Neutrophil (primary cell): Measurements from ENCODE around the gene IDH3A.

Experiments
- H3K27ac ChIP-seq: fragments of 200-600 bp; sonication (generic); 2 replicates; pipeline ENCODE4 v1.5.1; 2016; ENCODE audit warnings: mild to moderate bottlenecking, moderate library complexity
- H3K27me3 ChIP-seq: fragments of 200-600 bp; sonication (generic); 2 replicates; pipeline ENCODE4 v1.6.0; 2016; ENCODE audit warnings: mild to moderate bottlenecking
- H3K36me3 ChIP-seq: fragments of 200-600 bp; sonication (generic); 2 replicates; pipeline ENCODE4 v1.5.1; 2017
- H3K4me1 ChIP-seq, 2 experiments: fragments of 200-600 bp in 1 of 2; sonication (generic) in 1 of 2; 1 replicate in 1 of 2; 2 replicates in 1 of 2; pipeline versions ENCODE4 v1.5.1 to v1.6.1; 2013 to 2016; ENCODE audit warnings: low read depth in 1 of 2, low read length in 1 of 2, mild to moderate bottlenecking in 1 of 2, moderate library complexity in 1 of 2; ENCODE audit not compliant: control insufficient read depth in 1 of 2, insufficient read depth in 1 of 2
- H3K4me3 ChIP-seq, 2 experiments: fragments of 200-600 bp in 1 of 2; sonication (generic) in 1 of 2; 1 replicate in 1 of 2; 2 replicates in 1 of 2; pipeline ENCODE4 v1.5.1; 2013 to 2016; ENCODE audit warnings: low read depth in 1 of 2, low read length in 1 of 2, mild to moderate bottlenecking in 1 of 2, moderate library complexity in 1 of 2
- H3K9me3 ChIP-seq: fragments of 200-600 bp; sonication (generic); 2 replicates; pipeline ENCODE4 v1.5.1; 2016
- CTCF ChIP-seq: fragments of 200-600 bp; sonication (generic); IDR thresholded peaks from 2 replicates; pipeline ENCODE4 v1.5.1; 2016; ENCODE audit warnings: antibody characterized with exemption

The IDH3A gene

GRCh38 chr15:78108300-78109084, 40.7 kb upstream of the IDH3A start:
- Histone ChIP-seq H3K4me1 (peaks cover 9 to 11% of the 10 kb centered on the region in 2 experiments), H3K36me3 (no peaks in the 10 kb centered on the region), H3K4me3 (no peak overlapping the region), H3K27ac (no peak overlapping the region), H3K9me3 (no peaks in the 10 kb centered on the region), H3K27me3 (no peaks in the 10 kb centered on the region)
- TF ChIP-seq CTCF = peak; percentile 84

GRCh38 chr15:78109156-78109555, 40.0 kb upstream of the IDH3A start:
- Histone ChIP-seq H3K36me3 (no peaks in the 10 kb centered on the region), H3K9me3 (no peaks in the 10 kb centered on the region), H3K4me1 (peaks cover 4 to 7% of the 10 kb centered on the region in 2 experiments), H3K27ac (no peak overlapping the region), H3K27me3 (no peaks in the 10 kb centered on the region), H3K4me3 (no peak overlapping the region)
- TF ChIP-seq CTCF = no peak

GRCh38 chr15:78110096-78110495, 39.1 kb upstream of the IDH3A start:
- Histone ChIP-seq H3K27ac (no peak overlapping the region), H3K9me3 (no peaks in the 10 kb centered on the region)
- TF ChIP-seq CTCF = no peak

GRCh38 chr15:78110916-78111475, 38.2 kb upstream of the IDH3A start:
- Histone ChIP-seq H3K36me3 (no peaks in the 10 kb centered on the region), H3K4me1 (peaks cover 4 to 7% of the 10 kb centered on the region in 2 experiments), H3K4me3 (no peak overlapping the region), H3K9me3 (no peaks in the 10 kb centered on the region), H3K27me3 (no peaks in the 10 kb centered on the region), H3K27ac (no peak overlapping the region)
- no peak for TF ChIP-seq CTCF

More at GRCh38 chr15:78110096-78110495, 39.1 kb upstream of the IDH3A start:
- peaks cover 4 to 7% of the 10 kb centered on the region in 2 experiments for H3K4me1 ChIP-seq
- H3K27me3 ChIP-seq = no peaks in the 10 kb centered on the region
- no peak overlapping the region for H3K4me3 ChIP-seq
- no peaks in the 10 kb centered on the region for H3K36me3 ChIP-seq

GRCh38 chr15:78111788-78112187, 37.4 kb upstream of the IDH3A start:
- Histone ChIP-seq H3K4me3 (no peak overlapping the region), H3K4me1 (peaks cover 4 to 7% of the 10 kb centered on the region in 2 experiments), H3K36me3 (no peaks in the 10 kb centered on the region), H3K27ac (no peak overlapping the region), H3K27me3 (no peaks in the 10 kb centered on the region), H3K9me3 (no peaks in the 10 kb centered on the region)
- TF ChIP-seq CTCF = no peak
